Ramos (cell line): Measurements from ENCODE around the gene ZBTB43.
"Not testable (repeated sequence)": the region's sequence is repeated elsewhere in the genome, so short reads cannot be mapped to it uniquely, and the experiment has no call there.

Experiments
- in situ Hi-C: fragments of 300-500 bp; cut with MboI; formaldehyde crosslinking; loops from one replicate; pipeline ENCODE4 v1.14.3; 2022; ENCODE audit warnings: low sequenced_read_pairs; ENCODE audit not compliant: unreplicated experiment

Gene ZBTB43

GRCh38 chr9:126788634-126789349 is 16.0 kb upstream of the ZBTB43 start:
- in situ Hi-C loops = no loop called here

- in situ Hi-C loops = no loop called here
These were observed 14.3 kb upstream of the ZBTB43 start for GRCh38 chr9:126790561-126790960.

- in situ Hi-C loops = no loop called here
These were observed 13.2 kb upstream of the ZBTB43 start for GRCh38 chr9:126791406-126792230.

- in situ Hi-C loops = no loop called here
These were observed 11.0 kb upstream of the ZBTB43 start for GRCh38 chr9:126793686-126794417.

- in situ Hi-C loops = no loop called here
These were observed 10.4 kb upstream of the ZBTB43 start for GRCh38 chr9:126794441-126794840.

- in situ Hi-C loops = no loop called here
These were observed 8.1 kb upstream of the ZBTB43 start for GRCh38 chr9:126796758-126797157.

- in situ Hi-C loops = no loop called here
These were observed 6.9 kb upstream of the ZBTB43 start for GRCh38 chr9:126797903-126798302.

- in situ Hi-C loops = no loop called here
These were observed 5.8 kb upstream of the ZBTB43 start for GRCh38 chr9:126799034-126799433.

- in situ Hi-C loops = no loop called here
These were observed 2.4 kb upstream of the ZBTB43 start for GRCh38 chr9:126802318-126803059.

GRCh38 chr9:126804198-126804695 is 593 bp upstream of the ZBTB43 start:
- in situ Hi-C loops = no loop called here

- in situ Hi-C loops = no loop called here
These were observed 868 bp downstream of the ZBTB43 start for GRCh38 chr9:126805554-126806262.

GRCh38 chr9:126806336-126806735 is 1.5 kb downstream of the ZBTB43 start:
- in situ Hi-C loops = no loop called here

- in situ Hi-C loops = no loop called here
These were observed 4.2 kb downstream of the ZBTB43 start for GRCh38 chr9:126809068-126809467.

GRCh38 chr9:126810221-126810620 is 5.4 kb downstream of the ZBTB43 start:
- in situ Hi-C loops = not testable (repeated sequence)

GRCh38 chr9:126813072-126813471 is 8.2 kb downstream of the ZBTB43 start:
- in situ Hi-C loops = no loop called here

GRCh38 chr9:126814091-126814490 is 9.3 kb downstream of the ZBTB43 start:
- in situ Hi-C loops = no loop called here

- in situ Hi-C loops = not testable (repeated sequence)
These were observed 12.8 kb downstream of the ZBTB43 start for GRCh38 chr9:126817615-126818014.

GRCh38 chr9:126818482-126818881 is 13.6 kb downstream of the ZBTB43 start:
- in situ Hi-C loops = no loop called here

GRCh38 chr9:126819482-126819881 is 14.6 kb downstream of the ZBTB43 start:
- in situ Hi-C loops = no loop called here
